NB4 (cell line): ENCODE results near the gene ITPRID1.

ENCODE experiments used
- CTCF ChIP-seq: IDR thresholded peaks from one replicate; pipeline ENCODE4 v1.5.1; 2012; ENCODE audit warnings: low read depth, low read length
- MAX ChIP-seq: IDR thresholded peaks from 2 replicates; pipeline ENCODE4 v1.6.1; 2011; ENCODE audit warnings: low read depth, low read length

GRCh38 chr7:31663072-31663471, 149.2 kb downstream of the ITPRID1 start:
- no peak for TF ChIP-seq CTCF
- TF ChIP-seq MAX, result no peak
